ENCODE measurements around the gene SSBP3. TPM values are rescaled to one million over a fixed set of nuclear protein-coding genes. Genes with fewer than 3 reads are reported as not detected.

SSBP3 gene
- total RNA-seq, 2 donors from 2014 or later, result 7.9 to 23.1 TPM

GRCh38 chr1:54396261-54396933 is 9.8 kb downstream of the SSBP3 start:
- peaks cover 41% of the 10 kb centered on the region for H3K4me1 ChIP-seq
- H3K27ac ChIP-seq, result peak overlapping the region in 2 of 4 donors; percentile 43 to 52
- intact Hi-C loops (cut with DNase I), result loop anchor here (10.0 kb wide), 1 partner anchor 322 kb away; no protein-coding TSS in a partner anchor

DNA sequence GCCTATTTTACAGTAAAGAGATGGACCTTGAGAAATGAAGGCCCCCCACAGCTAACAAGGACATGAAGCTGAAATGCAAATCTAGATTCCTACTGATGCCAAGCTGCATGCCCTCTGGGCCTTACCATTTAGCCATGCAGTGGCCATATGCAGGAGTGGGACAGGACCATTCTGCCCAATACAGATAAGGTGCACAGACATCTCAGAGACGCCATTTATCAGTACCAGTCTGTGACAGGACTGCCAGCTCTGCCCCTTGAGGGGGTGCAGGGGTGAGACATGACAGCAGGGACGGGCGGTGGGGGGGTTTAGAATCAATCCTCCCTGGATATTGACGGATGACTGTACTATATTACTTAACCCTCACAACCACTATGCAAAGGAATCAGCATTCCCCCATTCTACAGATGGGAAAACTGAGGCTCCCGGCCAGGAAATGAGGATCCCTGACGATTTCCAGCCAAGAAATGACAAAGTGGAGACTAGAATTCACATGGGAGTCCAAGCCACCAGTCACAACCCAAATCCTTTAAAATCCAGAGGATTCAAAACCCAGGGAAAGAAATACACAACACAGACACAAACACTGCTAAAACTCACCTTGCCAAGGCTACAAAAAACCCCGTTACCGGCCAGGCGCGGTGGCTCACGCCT is 10.8 kb downstream of the SSBP3 start:
- Histone ChIP-seq H3K27ac (no peak overlapping the region), H3K4me3 (no peak overlapping the region)
- TF ChIP-seq POLR2A (IDR thresholded peaks at IDR 0.05), result no peak
- TF ChIP-seq, protein P1, sequence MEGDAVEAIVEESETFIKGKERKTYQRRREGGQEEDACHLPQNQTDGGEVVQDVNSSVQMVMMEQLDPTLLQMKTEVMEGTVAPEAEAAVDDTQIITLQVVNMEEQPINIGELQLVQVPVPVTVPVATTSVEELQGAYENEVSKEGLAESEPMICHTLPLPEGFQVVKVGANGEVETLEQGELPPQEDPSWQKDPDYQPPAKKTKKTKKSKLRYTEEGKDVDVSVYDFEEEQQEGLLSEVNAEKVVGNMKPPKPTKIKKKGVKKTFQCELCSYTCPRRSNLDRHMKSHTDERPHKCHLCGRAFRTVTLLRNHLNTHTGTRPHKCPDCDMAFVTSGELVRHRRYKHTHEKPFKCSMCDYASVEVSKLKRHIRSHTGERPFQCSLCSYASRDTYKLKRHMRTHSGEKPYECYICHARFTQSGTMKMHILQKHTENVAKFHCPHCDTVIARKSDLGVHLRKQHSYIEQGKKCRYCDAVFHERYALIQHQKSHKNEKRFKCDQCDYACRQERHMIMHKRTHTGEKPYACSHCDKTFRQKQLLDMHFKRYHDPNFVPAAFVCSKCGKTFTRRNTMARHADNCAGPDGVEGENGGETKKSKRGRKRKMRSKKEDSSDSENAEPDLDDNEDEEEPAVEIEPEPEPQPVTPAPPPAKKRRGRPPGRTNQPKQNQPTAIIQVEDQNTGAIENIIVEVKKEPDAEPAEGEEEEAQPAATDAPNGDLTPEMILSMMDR (IDR thresholded peaks at IDR 0.05), result no peak

More at GRCh38 chr1:54396261-54396933, 9.8 kb downstream of the SSBP3 start:
- no peak overlapping the region for H3K4me3 ChIP-seq
- no peaks in the 10 kb centered on the region for H3K9me3 ChIP-seq
- H3K36me3 ChIP-seq (replicated peaks in 1 of 2; ENCODE audit: insufficient read depth in 1 of 2, low read depth in 2 of 2), result peaks cover 10 to 16% of the 10 kb centered on the region in 2 donors
- DNase-seq (peak in 1 of 4 donors; percentile 34), ATAC-seq (peak; percentile 45)
- no peak for TF ChIP-seq POLR2A (IDR thresholded peaks at IDR 0.05)
- TF ChIP-seq, protein P1 (IDR thresholded peaks at IDR 0.05), result no peak
- H3K27me3 ChIP-seq, result no peaks in the 10 kb centered on the region
- 13 to 23% methylated on average over 7 to 8 of the region's 8 CpGs for WGBS, 2 donors

DNA sequence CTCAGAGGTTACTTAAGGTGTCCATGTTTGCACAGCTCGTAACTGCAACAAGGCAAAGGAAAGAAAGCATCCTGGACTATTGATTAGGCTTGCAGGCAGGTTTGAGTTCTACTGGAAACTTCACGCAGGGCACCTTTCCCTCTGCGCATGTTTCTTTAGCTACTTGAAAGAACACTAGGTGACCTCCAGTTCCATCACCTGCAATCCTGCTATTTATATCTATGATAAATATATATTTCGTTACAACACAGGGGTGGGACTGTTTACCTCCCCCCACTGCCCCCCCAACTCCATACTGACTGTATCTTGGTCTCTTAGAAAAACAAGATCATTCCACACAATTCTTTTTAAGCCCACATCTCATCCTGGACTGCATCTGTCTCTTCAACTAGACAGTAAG is 12.1 kb downstream of the SSBP3 start:
- DNase-seq (no peak), ATAC-seq (no peak)
- intact Hi-C loops (cut with DNase I), result loop anchor here (10.0 kb wide), 1 partner anchor 319 kb away; no protein-coding TSS in a partner anchor
- H3K4me1 ChIP-seq, result peaks cover 32% of the 10 kb centered on the region
- no peaks in the 10 kb centered on the region for H3K27me3 ChIP-seq
- no peak overlapping the region for H3K27ac ChIP-seq
- no peaks in the 10 kb centered on the region for H3K9me3 ChIP-seq
- TF ChIP-seq POLR2A (IDR thresholded peaks at IDR 0.05), result no peak
- TF ChIP-seq, protein P1 (IDR thresholded peaks at IDR 0.05), result no peak
- WGBS, 2 donors, result 80 to 90% methylated on average over 4 of the region's 4 CpGs
- peaks cover 2 to 6% of the 10 kb centered on the region in 2 donors for H3K36me3 ChIP-seq (replicated peaks in 1 of 2; ENCODE audit: insufficient read depth in 1 of 2, low read depth in 2 of 2)
- no peak overlapping the region for H3K4me3 ChIP-seq

More for the DNA sequence above, 10.8 kb downstream of the SSBP3 start:
- 88 to 91% methylated on average over 11 of the region's 11 CpGs for WGBS, 2 donors
- H3K36me3 ChIP-seq (replicated peaks in 1 of 2; ENCODE audit: insufficient read depth in 1 of 2, low read depth in 2 of 2), result peaks cover 10 to 14% of the 10 kb centered on the region in 2 donors
- H3K27me3 ChIP-seq, result no peaks in the 10 kb centered on the region
- intact Hi-C loops (cut with DNase I), result loop anchor here (10.0 kb wide), 1 partner anchor 321 kb away; no protein-coding TSS in a partner anchor
- H3K4me1 ChIP-seq, result peaks cover 33% of the 10 kb centered on the region
- no peaks in the 10 kb centered on the region for H3K9me3 ChIP-seq
- no peak for DNase-seq
- ATAC-seq, result no peak

- no peaks in the 10 kb centered on the region for H3K27me3 ChIP-seq
- 67 to 76% methylated on average over 3 of the region's 3 CpGs for WGBS, 2 donors
- H3K4me3 ChIP-seq, result no peak overlapping the region
- peaks cover 23% of the 10 kb centered on the region for H3K4me1 ChIP-seq
- TF ChIP-seq POLR2A (IDR thresholded peaks at IDR 0.05), result no peak
- TF ChIP-seq, protein P1 (IDR thresholded peaks at IDR 0.05), result no peak
- peaks cover 0 to 4% of the 10 kb centered on the region in 2 donors for H3K36me3 ChIP-seq (replicated peaks in 1 of 2; ENCODE audit: insufficient read depth in 1 of 2, low read depth in 2 of 2)
- intact Hi-C loops (cut with DNase I), result loop anchor here (10.0 kb wide), 1 partner anchor 318 kb away; no protein-coding TSS in a partner anchor
- H3K27ac ChIP-seq, result no peak overlapping the region
- H3K9me3 ChIP-seq, result no peaks in the 10 kb centered on the region
- ATAC-seq, result no peak
- DNase-seq, result no peak
These were observed 13.8 kb downstream of the SSBP3 start for GRCh38 chr1:54392401-54392800.

Measured in body of pancreas (tissue), 4 donors.